B cell (primary cell): ENCODE data around the gene PCSK6. TPM values are rescaled to one million over a fixed set of nuclear protein-coding genes. Genes with fewer than 3 reads are reported as not detected.

Experiments used
- ATAC-seq: fragments of 200-7000 bp; cut with Tn5 transposase; one replicate; pipeline ENCODE4 v1.10.0; 2021; ENCODE audit warnings: low read depth, mild to moderate bottlenecking, moderate number of reproducible peaks, moderate library complexity
- CTCF ChIA-PET: fragments of 350-600 bp; sonication (Branson Sonifier 250); formaldehyde crosslinking; loops from one replicate; lab custom pipeline; 2021; ENCODE audit warnings: antibody characterized with exemption, inconsistent platforms; lab: Charles Lee
- POLR2A ChIA-PET: fragments of 350-600 bp; sonication (Branson Sonifier 250); formaldehyde crosslinking; loops from one replicate; lab custom pipeline; 2021; ENCODE audit warnings: antibody characterized with exemption; lab: Charles Lee
- DNase-seq: peaks from one replicate; pipeline ENCODE4 v3.0.0; 2013
- H2AFZ ChIP-seq: 2 replicates; pipeline ENCODE4 v1.6.1; 2012; ENCODE audit warnings: mild to moderate bottlenecking, low read depth, low read length; ENCODE audit not compliant: insufficient read depth, poor library complexity, severe bottlenecking
- H3K27ac ChIP-seq, 2 donors: 1 replicate in 1 of 2; 2 replicates in 1 of 2; pipeline ENCODE4 v1.5.1; 2012 to 2013; ENCODE audit warnings: low read length in 2 of 2, mild to moderate bottlenecking in 2 of 2, moderate library complexity in 1 of 2
- H3K27me3 ChIP-seq, 4 experiments: fragments of 200-600 bp in 1 of 4; sonication (generic) in 1 of 4; replicated peaks in 1 of 4; 1 replicate in 2 of 4; 2 replicates in 2 of 4; pipeline versions ENCODE4 v1.6.1 to v1.7.0; 2013 to 2016; ENCODE audit warnings: low read length in 3 of 4, mild to moderate bottlenecking in 2 of 4, mixed read lengths in 1 of 4, moderate library complexity in 1 of 4; ENCODE audit not compliant: insufficient read depth in 4 of 4, control insufficient read depth in 3 of 4; ENCODE audit errors: control extremely low read depth in 1 of 4
- H3K36me3 ChIP-seq, 2 experiments: replicated peaks in 1 of 2; 1 replicate in 1 of 2; 2 replicates in 1 of 2; pipeline versions ENCODE4 v1.6.1 to v1.7.1; 2013; ENCODE audit warnings: low read length in 1 of 2; ENCODE audit not compliant: insufficient read depth in 2 of 2, control insufficient read depth in 1 of 2; ENCODE audit errors: control extremely low read depth in 1 of 2, extremely low read depth in 1 of 2
- H3K4me1 ChIP-seq, 2 donors: fragments of 200-600 bp in 1 of 2; sonication (generic) in 1 of 2; 1 replicate in 1 of 2; 2 replicates in 1 of 2; pipeline versions ENCODE4 v1.5.1 to v1.6.1; 2013 to 2017; ENCODE audit warnings: low read length in 2 of 2; ENCODE audit not compliant: control insufficient read depth in 2 of 2, insufficient read depth in 2 of 2
- H3K4me2 ChIP-seq: replicated peaks from 2 replicates; pipeline ENCODE3; 2012; ENCODE audit warnings: mild to moderate bottlenecking, low read depth, low read length; ENCODE audit not compliant: poor library complexity, severe bottlenecking
- H3K4me3 ChIP-seq, 5 experiments: fragments of 200-600 bp in 1 of 5; sonication (generic) in 1 of 5; 1 replicate in 3 of 5; 2 replicates in 2 of 5; pipeline versions ENCODE4 v1.5.1 to v1.7.0; 2011 to 2016; ENCODE audit warnings: low read length in 4 of 5, mild to moderate bottlenecking in 4 of 5, low read depth in 2 of 5, control low read depth in 1 of 5, moderate library complexity in 1 of 5; ENCODE audit not compliant: insufficient read depth in 1 of 5; ENCODE audit errors: control extremely low read depth in 1 of 5, extremely low read depth in 1 of 5
- H3K79me2 ChIP-seq: fragments of 200-600 bp; sonication (generic); one replicate; pipeline ENCODE4 v1.6.0; 2016; ENCODE audit warnings: low read length; ENCODE audit not compliant: control insufficient read depth, insufficient read depth
- H3K9ac ChIP-seq: fragments of 200-600 bp; sonication (generic); 2 replicates; pipeline ENCODE4 v1.6.1; 2017; ENCODE audit warnings: mild to moderate bottlenecking, low read length, moderate library complexity
- H3K9me3 ChIP-seq, 3 donors: one replicate each; pipeline versions ENCODE4 v1.6.1 to v1.7.1; 2013; ENCODE audit warnings: low read length in 2 of 3; ENCODE audit not compliant: control insufficient read depth in 2 of 3, insufficient read depth in 1 of 3; ENCODE audit errors: control extremely low read depth in 1 of 3
- H4K20me1 ChIP-seq: 2 replicates; pipeline ENCODE4 v1.6.0; 2012; ENCODE audit warnings: mild to moderate bottlenecking, low read length; ENCODE audit not compliant: insufficient read depth, control insufficient read depth, poor library complexity, severe bottlenecking
- H3K27ac Mint-ChIP-seq: one replicate; pipeline ENCODE4 v1.8.0; 2021; ENCODE audit warnings: mixed read lengths
- H3K27me3 Mint-ChIP-seq: one replicate; pipeline ENCODE4 v1.8.0; 2021; ENCODE audit warnings: mixed read lengths
- H3K4me1 Mint-ChIP-seq: one replicate; pipeline ENCODE4 v1.8.0; 2021; ENCODE audit warnings: mixed read lengths
- H3K4me3 Mint-ChIP-seq: one replicate; pipeline ENCODE4 v1.8.0; 2021; ENCODE audit warnings: mixed read lengths
- H3K9me3 Mint-ChIP-seq: one replicate; pipeline ENCODE4 v1.8.0; 2022; ENCODE audit warnings: mixed read lengths; ENCODE audit not compliant: insufficient read depth
- EZH2 ChIP-seq: IDR thresholded peaks from 2 replicates; pipeline ENCODE4 v1.6.1; 2012; ENCODE audit warnings: borderline replicate concordance, low read depth, mild to moderate bottlenecking, moderate library complexity, low read length; ENCODE audit not compliant: insufficient read depth, poor library complexity, severe bottlenecking
- WGBS: methylation state at CpG from one replicate; pipeline ENCODE4 v1.1.5; 2013; ENCODE audit warnings: missing lambda C conversion rate; ENCODE audit not compliant: insufficient coverage; 5-methylcytosine and 5-hydroxymethylcytosine counted together
- intact Hi-C: fragments of 100-400 bp; cut with micrococcal nuclease; formaldehyde crosslinking; loops from one replicate; pipeline ENCODE4 v1.10.0; 2022
- polyA plus RNA-seq: library from polyadenylated mRNA; depleted of rRNA; stranded (reverse); fragments of >200 nt; gene quantifications from 2 replicates; pipeline ENCODE4 v1.2.3, GENCODE V29; 2012
- total RNA-seq, 2 donors: library from RNA; stranded (reverse); fragments of 120-200 nt in 1 of 2; gene quantifications; 1 replicate in 1 of 2; 2 replicates in 1 of 2; pipeline versions ENCODE4 v1.2.3 to v1.2.4, GENCODE V29; 2013 to 2022
- TF ChIP-seq, protein P1 (sequence below): fragments of 200-600 bp; IDR thresholded peaks from one replicate; pipeline ENCODE4 v1.8.0; 2022; ENCODE audit warnings: antibody characterized with exemption, mild to moderate bottlenecking

PCSK6 gene
- total and polyA plus RNA-seq, 2 donors (not counting 1 experiment from before 2014, with no cell fraction given), result 0.66 to 1.6 TPM

DNA sequence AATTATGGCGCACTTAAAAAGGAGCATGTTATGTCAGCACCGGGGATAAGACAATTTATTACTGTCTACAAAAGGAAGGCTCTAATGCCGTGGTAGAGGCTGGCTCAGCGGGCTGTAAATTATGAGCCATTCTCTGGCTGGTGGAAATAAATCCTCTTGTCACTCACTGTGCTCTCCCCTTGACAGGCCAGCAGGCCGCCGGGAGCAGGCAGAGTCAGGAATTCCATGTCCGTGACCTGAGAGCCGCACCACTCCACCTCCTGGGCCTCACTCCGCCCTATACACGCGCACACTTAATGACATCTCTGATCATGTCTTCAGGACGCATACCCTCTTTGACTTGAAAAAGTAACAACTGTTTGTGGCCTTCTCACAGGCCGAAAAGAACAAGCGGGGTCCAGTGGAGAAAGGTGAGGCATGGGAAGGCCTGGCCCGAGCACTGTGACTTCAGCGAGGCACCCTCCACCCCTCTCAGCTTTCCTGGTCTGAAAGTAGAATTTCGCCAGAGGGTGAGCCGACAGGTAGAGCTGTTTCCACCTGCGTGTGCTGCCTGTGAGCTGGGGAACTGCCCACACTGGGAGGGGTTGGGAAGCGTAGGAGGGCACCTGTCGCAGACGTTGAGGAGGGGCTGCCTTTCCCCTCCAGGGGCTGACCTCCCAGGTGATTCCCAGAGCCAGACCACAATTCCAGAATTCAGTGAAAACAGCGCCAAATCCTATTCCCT, 13.2 kb upstream of the PCSK6 start:
- no peaks in the 10 kb centered on the region for H3K36me3 ChIP-seq
- ATAC-seq, result no peak
- H3K9me3 ChIP-seq, result peaks cover 0 to 2% (median 0%) of the 10 kb centered on the region in 3 donors
- ChIA-PET CTCF (interaction anchor here (0.7 to 2.2 kb wide), 9 partner anchors 14 to 214 kb away, joined by 3 to 9 read pairs (median 5); partner anchors contain the start of gene SNRPA1), POLR2A (no interaction called here)
- 84% methylated on average over 20 of the region's 23 CpGs for WGBS
- H2AFZ ChIP-seq, result no peak overlapping the region
- peaks cover 0 to 24% (median 2%) of the 10 kb centered on the region in 4 experiments for H3K27me3 ChIP-seq
- H3K4me1 ChIP-seq, result peaks cover 14 to 17% of the 10 kb centered on the region in 2 donors
- H3K4me2 ChIP-seq, result no peak overlapping the region
- Mint-ChIP-seq H3K27ac (no peak overlapping the region), H3K9me3 (no peaks in the 10 kb centered on the region), H3K4me3 (no peak overlapping the region), H3K4me1 (peaks cover 15% of the 10 kb centered on the region), H3K27me3 (peaks cover 46% of the 10 kb centered on the region)
- H3K9ac ChIP-seq, result no peak overlapping the region
- H3K27ac ChIP-seq, result no peak overlapping the region
- intact Hi-C loops, result no loop called here
- H4K20me1 ChIP-seq, result no peaks in the 10 kb centered on the region
- no peak overlapping the region for H3K4me3 ChIP-seq
- no peak for DNase-seq
- H3K79me2 ChIP-seq, result no peaks in the 10 kb centered on the region
- TF ChIP-seq EZH2, result no peak
- TF ChIP-seq, protein P1, sequence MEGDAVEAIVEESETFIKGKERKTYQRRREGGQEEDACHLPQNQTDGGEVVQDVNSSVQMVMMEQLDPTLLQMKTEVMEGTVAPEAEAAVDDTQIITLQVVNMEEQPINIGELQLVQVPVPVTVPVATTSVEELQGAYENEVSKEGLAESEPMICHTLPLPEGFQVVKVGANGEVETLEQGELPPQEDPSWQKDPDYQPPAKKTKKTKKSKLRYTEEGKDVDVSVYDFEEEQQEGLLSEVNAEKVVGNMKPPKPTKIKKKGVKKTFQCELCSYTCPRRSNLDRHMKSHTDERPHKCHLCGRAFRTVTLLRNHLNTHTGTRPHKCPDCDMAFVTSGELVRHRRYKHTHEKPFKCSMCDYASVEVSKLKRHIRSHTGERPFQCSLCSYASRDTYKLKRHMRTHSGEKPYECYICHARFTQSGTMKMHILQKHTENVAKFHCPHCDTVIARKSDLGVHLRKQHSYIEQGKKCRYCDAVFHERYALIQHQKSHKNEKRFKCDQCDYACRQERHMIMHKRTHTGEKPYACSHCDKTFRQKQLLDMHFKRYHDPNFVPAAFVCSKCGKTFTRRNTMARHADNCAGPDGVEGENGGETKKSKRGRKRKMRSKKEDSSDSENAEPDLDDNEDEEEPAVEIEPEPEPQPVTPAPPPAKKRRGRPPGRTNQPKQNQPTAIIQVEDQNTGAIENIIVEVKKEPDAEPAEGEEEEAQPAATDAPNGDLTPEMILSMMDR, result no peak

- peak overlapping the region; percentile 20 for H3K9ac ChIP-seq
- H3K27me3 Mint-ChIP-seq, result peaks cover 46% of the 10 kb centered on the region
- H3K9me3 Mint-ChIP-seq, result no peaks in the 10 kb centered on the region
Measured at GRCh38 chr15:101501703-101502373, 12.3 kb upstream of the PCSK6 start.

More at GRCh38 chr15:101501703-101502373, 12.3 kb upstream of the PCSK6 start:
- Histone ChIP-seq H4K20me1 (no peaks in the 10 kb centered on the region), H3K4me2 (peak overlapping the region; percentile 65), H2AFZ (peak overlapping the region; percentile 65), H3K79me2 (no peaks in the 10 kb centered on the region), H3K4me3 (peak overlapping the region in 4 of 5 experiments; percentile 18 to 47 (median 30)), H3K27ac (no peak overlapping the region), H3K9me3 (peaks cover 0 to 2% (median 0%) of the 10 kb centered on the region in 3 donors), H3K27me3 (peaks cover 0 to 24% (median 2%) of the 10 kb centered on the region in 4 experiments), H3K36me3 (no peaks in the 10 kb centered on the region), H3K4me1 (peaks cover 14 to 17% of the 10 kb centered on the region in 2 donors)
- peaks cover 22% of the 10 kb centered on the region for H3K4me1 Mint-ChIP-seq
- 7% methylated on average over 21 of the region's 23 CpGs for WGBS
- CTCF ChIA-PET, result interaction anchor here (0.7 to 2.2 kb wide), 9 partner anchors 14 to 213 kb away, joined by 3 to 9 read pairs (median 5); partner anchors contain the start of gene SNRPA1
- intact Hi-C loops, result no loop called here
- peak; percentile 74 for ATAC-seq
- peak; percentile 56 for DNase-seq
- H3K27ac Mint-ChIP-seq, result no peak overlapping the region
- POLR2A ChIA-PET, result no interaction called here
- TF ChIP-seq, protein P1, result peak; percentile 63
- TF ChIP-seq EZH2, result no peak
- H3K4me3 Mint-ChIP-seq, result peak overlapping the region; percentile 65
